GM18519 (cell line): ENCODE data around the gene ZSCAN1.
"Not testable (repeated sequence)": the region's sequence is repeated elsewhere in the genome, so short reads cannot be mapped to it uniquely, and the experiment has no call there.

Experiments
- ATAC-seq: cut with Tn5 transposase; IDR thresholded peaks from one replicate; pipeline ENCODE4 v1.9.1; 2021; ENCODE audit warnings: mild to moderate bottlenecking, moderate library complexity; ENCODE audit not compliant: unreplicated experiment, low FRiP score

The ZSCAN1 gene

DNA sequence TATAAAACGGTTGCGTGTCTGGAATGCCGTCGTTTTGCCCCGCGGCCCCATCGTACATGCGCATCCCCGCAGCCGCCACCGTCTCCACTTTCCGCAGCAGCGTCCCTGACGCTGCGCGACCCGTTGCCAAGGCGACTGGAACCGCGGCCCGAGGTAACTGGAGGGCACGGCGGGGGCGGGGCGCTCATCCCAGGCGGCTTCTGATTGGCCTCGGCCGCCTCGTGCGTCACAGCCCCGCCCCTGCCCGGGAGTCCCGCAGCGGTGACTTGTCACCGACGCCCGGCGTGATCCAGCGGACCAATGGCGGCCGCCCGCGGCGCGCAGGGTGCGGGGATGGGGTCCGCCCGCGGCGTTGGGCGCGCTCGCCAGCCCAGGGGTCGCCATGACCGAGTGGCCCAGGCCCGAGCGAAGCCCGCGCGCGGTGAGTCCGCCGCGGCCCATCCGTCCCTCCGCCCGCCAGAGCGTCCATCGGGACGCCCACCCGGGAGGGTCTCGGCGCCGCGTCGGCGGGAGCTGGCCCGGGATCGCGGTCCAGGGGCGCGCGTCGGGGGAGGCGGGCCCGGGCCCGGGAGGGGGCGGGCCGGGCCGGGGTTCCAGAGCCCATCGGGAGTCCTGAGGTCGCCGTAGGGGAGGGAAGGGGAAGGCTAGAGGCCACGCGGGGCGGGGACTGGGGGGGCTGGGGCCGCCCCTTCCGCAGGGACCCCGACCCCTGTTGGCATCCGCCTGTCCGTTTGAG is at the start of gene ZSCAN1:
TSS of gene ZSCAN1 (plus strand) at position 285 of the 736 bp plus-strand sequence. CDS start 3,812 bp downstream, outside the sequence.
- ATAC-seq = no peak

DNA sequence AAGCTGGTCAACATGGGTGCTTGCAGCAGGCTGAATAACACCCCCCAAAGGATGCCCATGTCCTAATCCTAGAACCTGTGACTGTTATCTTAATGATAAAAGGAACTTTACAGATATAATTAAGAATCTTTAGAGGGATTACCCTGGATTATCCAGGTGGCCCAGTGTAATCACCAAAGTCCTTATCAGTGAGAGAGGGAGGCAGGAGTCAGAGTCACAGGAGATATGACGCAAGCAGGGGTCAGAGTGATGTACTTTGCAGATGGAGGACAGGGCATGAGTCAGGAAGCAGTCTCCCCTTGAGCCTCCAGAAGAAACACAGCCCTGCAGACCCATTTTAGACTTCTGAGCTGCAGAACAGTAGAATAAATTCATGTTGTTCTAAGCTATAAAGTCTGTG is 41.0 kb upstream of the ZSCAN1 start:
- no peak for ATAC-seq

DNA sequence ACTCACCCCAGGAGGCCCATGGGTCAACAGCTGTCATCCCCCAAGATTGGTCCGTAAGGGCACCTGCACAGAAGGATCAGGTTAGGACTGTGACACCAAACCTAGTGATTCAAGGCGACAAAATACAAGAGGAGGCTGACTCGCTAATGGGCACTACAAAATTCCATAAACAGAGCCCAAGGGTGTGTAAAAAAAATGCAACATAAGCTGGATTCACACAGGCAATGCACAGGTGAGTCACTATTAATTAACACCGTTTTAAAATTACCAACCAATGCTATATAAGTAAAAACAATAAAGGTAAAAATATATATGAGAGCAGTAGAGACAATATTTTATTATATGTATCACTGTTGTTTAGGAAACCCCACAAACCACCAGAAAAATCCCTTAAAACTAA is 33.1 kb upstream of the ZSCAN1 start:
- ATAC-seq = no peak

- no peak for ATAC-seq
Observed at GRCh38 chr19:58001895-58002369, 31.9 kb upstream of the ZSCAN1 start.

DNA sequence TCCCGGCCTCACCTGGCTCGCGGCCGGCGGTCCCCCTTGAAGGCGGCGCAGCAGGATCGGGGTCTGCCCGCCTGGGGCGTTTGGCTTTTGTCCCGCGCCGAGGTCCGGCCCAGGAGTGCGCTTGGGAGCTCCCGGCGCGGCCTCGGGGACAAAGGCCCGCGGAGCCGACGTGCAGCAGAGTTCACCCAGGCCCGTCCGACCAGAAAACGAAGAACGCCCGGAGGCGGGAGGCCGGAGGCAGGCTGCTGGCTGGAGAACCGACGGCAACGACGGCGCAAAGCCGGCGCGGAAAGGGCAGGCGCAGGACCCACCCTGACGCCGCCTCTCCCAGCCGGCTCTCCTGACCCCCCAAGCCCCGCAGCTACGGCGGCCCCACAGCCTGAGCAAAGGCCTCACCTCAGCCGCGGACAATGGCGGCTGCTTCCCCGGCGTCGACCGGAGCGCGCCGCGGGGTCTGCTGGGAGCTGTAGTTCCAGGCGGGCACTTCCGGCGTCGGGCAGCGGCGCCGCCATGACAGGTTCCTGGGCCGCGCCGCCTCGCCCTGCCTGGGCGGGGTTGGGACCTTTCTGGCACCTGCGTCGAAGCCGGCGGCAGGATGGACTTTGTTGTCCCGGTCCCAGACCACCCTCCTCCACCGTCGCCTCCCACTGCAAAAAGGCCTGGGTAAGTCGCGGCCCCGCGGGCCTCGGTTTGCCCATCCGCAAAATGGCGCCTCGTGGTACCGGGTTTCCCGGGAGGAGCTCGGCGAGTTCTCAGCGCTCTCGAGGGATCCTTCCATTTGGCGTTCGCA is 31.2 kb upstream of the ZSCAN1 start, which contains the start of gene ZNF606:
TSS of gene ZNF606 (minus strand) at position 437 of the 790 bp plus-strand sequence. CDS start 1,501 bp downstream, outside the sequence.
- peak; percentile 89 for ATAC-seq

- ATAC-seq = no peak
Observed at GRCh38 chr19:58003174-58003828, 30.5 kb upstream of the ZSCAN1 start.

GRCh38 chr19:58007285-58007684 is 26.5 kb upstream of the ZSCAN1 start:
- no peak for ATAC-seq

DNA sequence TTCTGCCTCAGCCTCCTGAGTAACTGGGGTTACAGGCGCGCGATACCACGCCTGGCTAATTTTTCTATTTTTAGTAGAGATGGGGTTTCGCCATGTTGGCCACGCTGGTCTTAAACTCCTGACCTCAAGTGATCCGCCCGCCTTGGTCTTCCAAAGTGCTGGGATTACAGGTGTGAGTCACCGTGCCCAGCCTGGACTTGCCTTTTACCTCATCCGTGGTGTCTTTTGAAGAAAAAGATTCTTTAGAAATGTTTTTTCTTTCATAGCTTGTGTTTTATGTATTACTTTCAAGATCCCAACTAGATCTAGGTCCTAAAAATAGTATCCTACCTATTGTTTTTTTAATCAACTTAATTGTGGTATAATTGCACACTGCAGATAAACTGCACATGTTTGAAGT is 24.9 kb upstream of the ZSCAN1 start:
- not testable (repeated sequence) for ATAC-seq

DNA sequence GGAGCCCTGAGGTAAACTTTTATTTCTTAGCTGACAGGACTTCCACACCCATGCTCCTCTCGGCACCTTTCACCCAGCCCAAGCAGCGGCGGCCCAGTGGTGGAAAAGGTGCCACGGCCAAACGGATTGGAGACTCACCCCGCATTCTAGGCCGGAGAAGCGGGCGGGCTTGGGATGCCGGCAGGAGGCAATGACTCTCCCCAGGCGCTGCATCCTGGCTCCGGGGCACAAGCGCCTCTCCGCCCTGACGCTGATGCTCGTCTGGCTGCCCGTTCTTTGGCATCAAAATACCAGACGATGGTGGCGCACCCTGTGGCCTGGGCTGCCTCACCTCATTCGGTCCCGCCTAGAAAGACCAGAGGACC is 24.5 kb upstream of the ZSCAN1 start:
- ATAC-seq = no peak

DNA sequence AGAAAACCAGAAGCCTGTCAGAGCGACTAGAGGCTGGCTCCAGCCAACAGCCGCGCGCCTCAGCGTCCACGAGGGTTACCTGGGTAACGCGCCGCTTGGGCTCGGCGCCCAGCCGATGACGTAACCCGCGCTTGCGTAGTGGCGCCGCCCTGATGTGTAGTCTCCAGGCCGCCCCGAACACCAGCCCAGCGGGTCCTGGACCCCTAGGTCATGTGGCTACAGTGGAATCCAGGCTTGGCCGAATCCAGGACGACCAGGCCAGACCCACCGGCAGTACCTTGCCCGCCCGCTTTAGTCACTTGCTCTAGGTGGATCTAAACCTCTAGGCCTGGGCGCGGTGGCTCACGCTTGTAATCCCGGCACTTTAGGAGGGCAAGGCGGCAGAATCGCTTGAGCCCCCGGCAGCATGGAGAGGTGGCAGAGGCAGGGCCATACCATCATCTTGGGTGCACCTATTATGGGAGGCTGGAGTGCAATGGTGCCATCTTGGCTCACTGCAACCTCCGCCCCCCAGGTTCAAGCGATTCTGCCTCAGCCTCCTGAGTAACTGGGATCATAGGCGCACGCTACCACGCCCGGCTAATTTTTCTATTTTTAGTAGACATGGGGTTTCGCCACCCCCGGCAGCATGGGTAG is 24.0 kb upstream of the ZSCAN1 start:
- ATAC-seq = peak; percentile 71

GRCh38 chr19:58010507-58010906 is 23.3 kb upstream of the ZSCAN1 start:
- no peak for ATAC-seq

- no peak for ATAC-seq
Observed at GRCh38 chr19:58014141-58014540, 19.7 kb upstream of the ZSCAN1 start.

DNA sequence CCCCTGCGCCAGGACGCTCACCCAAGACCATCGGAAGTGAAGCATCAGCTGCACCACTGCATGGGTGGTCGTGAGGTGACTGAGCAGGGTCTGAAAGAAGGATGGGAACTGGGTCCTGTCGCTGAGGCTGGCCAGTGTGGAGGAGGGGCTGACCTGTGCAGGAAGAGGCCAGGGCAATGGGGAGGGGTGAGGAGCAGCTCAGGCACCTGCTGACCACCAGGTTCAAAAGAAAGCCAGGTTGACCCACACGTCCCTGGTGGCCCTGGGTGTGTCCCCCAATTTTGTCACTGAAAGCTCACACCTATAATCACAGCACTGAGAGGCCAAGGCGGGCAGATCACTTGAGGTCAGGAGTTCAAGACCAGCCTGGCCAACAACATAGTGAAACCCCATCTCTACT is 13.7 kb upstream of the ZSCAN1 start:
- no peak for ATAC-seq

GRCh38 chr19:58021541-58022282 is 12.1 kb upstream of the ZSCAN1 start:
- ATAC-seq = no peak

- no peak for ATAC-seq
Observed at GRCh38 chr19:58022283-58022660, 11.6 kb upstream of the ZSCAN1 start.

DNA sequence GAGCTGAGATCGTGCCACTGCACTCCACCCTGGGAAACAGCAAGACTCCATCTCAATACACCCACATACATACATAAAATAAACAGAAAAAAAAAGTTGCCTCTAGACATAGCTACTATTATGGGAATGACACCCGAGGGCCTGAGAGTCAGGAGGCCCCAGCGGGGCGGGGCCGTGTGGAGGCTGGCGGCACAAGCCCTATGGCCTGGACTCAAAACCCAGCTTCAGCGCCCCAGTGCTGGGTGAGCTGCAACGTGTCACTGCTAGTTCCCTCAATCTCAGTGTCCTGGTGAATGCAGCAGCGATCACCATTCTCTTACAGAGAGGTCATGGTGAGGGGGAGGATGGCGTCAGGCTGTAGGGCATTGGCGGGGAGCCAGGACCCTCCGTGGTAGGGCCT is 9.2 kb upstream of the ZSCAN1 start:
- no peak for ATAC-seq

- no peak for ATAC-seq
Observed at GRCh38 chr19:58034477-58034793, 610 bp downstream of the ZSCAN1 start.

- ATAC-seq = no peak
Observed at GRCh38 chr19:58035863-58036262, 2.0 kb downstream of the ZSCAN1 start.

DNA sequence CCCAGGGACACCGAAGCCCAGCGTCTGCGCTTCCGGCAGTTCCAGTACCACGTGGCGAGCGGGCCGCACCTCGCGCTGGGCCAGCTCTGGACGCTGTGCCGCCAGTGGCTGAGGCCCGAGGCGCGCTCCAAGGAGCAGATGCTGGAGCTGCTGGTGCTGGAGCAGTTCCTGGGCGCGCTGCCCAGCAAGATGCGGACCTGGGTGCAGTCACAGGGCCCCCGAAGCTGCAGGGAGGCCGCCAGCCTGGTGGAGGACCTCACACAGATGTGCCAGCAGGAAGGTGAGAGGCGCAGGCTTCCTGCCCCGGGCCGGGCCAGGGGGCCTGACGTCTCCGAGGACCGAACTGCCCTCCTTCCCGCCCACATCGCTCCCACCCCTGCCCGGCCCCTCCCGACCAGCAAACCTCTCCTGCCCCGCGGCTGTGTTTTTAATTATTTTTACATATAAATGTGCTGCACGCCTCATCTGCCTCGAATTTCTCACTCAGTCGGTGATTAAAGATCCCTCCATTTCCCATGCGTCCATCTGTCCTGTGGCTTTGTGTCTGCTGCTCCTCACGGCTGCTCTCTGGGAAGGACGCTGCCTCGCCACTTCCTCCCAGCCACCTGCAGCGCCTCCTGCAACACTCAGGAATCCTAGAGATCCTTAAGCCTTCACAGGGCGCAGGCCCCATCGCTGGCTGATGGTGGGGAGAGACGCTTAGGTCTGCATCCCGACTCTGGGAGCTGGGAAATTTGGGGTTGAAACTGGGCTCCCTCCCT is 4.3 kb downstream of the ZSCAN1 start:
- ATAC-seq = no peak
